ENCODE data around the gene ADARB2. TPM values are rescaled to one million over a fixed set of nuclear protein-coding genes. Genes with fewer than 3 reads are reported as not detected.

Gene ADARB2
- total RNA-seq, 4 donors from 2014 or later = 0.32 to 1.6 (median 0.80) TPM

DNA sequence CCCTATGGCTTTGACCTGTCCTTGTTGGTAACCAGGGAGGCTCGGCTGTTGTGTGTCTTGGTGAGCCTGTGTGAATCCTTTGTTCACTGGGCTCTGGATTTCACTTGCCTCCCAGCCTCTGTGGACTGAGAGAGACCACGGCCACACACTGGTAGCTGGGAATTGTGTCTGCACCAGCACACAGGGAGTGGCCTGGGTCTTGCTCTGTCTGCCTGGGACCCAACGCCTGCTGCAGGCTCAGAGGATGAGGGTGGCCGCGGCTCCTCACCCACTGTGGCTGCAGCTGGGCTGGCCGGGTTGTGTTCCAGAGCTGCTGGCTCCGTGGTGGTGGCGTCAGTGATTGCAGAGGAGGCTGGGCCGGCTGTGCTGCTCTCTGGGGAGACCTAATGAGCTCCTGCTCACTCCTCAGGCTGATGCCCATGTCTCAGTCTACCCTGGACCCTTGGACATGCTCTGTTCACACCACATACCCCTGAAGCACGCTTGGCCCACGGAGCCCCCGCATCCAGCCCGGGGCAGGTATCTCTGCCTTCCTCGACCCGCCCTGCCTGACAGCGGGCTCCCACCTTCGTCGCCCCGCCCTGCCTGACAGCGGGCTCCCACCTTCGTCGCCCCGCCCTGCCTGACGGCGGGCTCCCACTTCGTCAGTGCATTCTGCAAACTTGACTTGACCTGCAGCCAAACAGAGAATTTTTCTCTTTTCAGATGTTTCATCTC, 328.5 kb downstream of the ADARB2 start:
- H3K4me3 ChIP-seq = no peak overlapping the region
- no peak for DNase-seq (ENCODE audit: low spot score in 2 of 2)
- TF ChIP-seq, protein P1, sequence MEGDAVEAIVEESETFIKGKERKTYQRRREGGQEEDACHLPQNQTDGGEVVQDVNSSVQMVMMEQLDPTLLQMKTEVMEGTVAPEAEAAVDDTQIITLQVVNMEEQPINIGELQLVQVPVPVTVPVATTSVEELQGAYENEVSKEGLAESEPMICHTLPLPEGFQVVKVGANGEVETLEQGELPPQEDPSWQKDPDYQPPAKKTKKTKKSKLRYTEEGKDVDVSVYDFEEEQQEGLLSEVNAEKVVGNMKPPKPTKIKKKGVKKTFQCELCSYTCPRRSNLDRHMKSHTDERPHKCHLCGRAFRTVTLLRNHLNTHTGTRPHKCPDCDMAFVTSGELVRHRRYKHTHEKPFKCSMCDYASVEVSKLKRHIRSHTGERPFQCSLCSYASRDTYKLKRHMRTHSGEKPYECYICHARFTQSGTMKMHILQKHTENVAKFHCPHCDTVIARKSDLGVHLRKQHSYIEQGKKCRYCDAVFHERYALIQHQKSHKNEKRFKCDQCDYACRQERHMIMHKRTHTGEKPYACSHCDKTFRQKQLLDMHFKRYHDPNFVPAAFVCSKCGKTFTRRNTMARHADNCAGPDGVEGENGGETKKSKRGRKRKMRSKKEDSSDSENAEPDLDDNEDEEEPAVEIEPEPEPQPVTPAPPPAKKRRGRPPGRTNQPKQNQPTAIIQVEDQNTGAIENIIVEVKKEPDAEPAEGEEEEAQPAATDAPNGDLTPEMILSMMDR (IDR thresholded peaks at IDR 0.05) = no peak
- TF ChIP-seq POLR2AphosphoS5 (IDR thresholded peaks at IDR 0.05) (no peak), EP300 (IDR thresholded peaks at IDR 0.05) (no peak), POLR2A (IDR thresholded peaks at IDR 0.05) (no peak)
- no peaks in the 10 kb centered on the region for H3K4me1 ChIP-seq
- H3K36me3 ChIP-seq = no peaks in the 10 kb centered on the region
- no peaks in the 10 kb centered on the region for H3K9me3 ChIP-seq
- no peak overlapping the region for H3K27ac ChIP-seq
- peaks cover 32% of the 10 kb centered on the region for H3K27me3 ChIP-seq
- WGBS = 70% methylated on average over 17 of the region's 26 CpGs

DNA sequence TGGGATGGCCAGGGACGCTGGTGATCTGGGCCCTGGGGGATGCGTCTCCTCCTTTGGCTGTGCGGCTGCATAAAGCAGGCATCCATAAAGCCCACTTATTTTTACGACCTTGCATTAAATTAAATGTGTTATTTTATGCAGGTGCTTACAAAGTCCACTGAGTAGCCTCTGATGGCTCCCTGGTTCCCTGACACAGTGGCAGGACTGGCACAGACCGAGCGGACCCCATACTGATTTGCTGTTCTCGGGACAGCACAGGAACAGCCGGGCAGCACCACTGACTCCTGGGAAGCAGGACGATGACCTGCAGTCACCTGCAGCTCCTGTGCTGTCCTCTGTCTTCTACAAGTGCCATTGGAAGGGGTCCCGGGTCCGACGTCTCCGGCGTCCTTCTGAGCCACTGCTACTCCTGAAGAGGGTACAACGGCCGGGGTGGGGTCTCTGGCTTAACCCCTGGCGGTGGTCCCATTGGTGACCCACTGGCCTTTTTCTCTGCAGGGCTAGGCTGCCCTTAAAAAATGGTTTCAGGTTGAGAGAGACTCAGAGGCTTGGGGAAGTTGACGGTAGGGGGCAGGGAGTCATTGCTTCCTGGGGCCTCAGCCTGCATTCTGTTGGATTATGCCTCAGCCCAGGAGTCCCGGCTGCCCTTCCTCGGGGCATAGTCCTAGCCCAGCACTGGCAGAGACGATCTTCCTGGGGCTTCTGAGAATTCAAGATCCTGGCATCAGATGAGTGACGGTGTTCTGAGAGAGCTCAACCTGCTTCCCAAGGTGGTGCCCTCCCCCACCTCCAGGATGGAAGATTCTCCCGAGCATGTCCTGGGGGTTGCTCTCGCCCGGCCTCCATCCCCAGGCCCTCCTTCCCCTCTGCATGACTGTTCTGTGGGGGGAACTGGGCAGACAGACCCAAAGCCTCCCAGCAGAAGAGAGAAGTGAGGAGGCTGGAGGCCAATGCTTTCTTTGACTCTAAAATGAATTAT, 330.1 kb downstream of the ADARB2 start:
- H3K4me3 ChIP-seq = no peak overlapping the region
- H3K27me3 ChIP-seq = peaks cover 18% of the 10 kb centered on the region
- TF ChIP-seq POLR2AphosphoS5 (IDR thresholded peaks at IDR 0.05) = no peak
- no peak for TF ChIP-seq EP300 (IDR thresholded peaks at IDR 0.05)
- TF ChIP-seq, protein P1 (IDR thresholded peaks at IDR 0.05) = no peak
- TF ChIP-seq POLR2A (IDR thresholded peaks at IDR 0.05) = no peak
- H3K36me3 ChIP-seq = no peaks in the 10 kb centered on the region
- no peaks in the 10 kb centered on the region for H3K9me3 ChIP-seq
- WGBS = 85% methylated on average over 12 of the region's 25 CpGs
- no peaks in the 10 kb centered on the region for H3K4me1 ChIP-seq
- H3K27ac ChIP-seq = no peak overlapping the region
- no peak for DNase-seq (ENCODE audit: low spot score in 2 of 2)

DNA sequence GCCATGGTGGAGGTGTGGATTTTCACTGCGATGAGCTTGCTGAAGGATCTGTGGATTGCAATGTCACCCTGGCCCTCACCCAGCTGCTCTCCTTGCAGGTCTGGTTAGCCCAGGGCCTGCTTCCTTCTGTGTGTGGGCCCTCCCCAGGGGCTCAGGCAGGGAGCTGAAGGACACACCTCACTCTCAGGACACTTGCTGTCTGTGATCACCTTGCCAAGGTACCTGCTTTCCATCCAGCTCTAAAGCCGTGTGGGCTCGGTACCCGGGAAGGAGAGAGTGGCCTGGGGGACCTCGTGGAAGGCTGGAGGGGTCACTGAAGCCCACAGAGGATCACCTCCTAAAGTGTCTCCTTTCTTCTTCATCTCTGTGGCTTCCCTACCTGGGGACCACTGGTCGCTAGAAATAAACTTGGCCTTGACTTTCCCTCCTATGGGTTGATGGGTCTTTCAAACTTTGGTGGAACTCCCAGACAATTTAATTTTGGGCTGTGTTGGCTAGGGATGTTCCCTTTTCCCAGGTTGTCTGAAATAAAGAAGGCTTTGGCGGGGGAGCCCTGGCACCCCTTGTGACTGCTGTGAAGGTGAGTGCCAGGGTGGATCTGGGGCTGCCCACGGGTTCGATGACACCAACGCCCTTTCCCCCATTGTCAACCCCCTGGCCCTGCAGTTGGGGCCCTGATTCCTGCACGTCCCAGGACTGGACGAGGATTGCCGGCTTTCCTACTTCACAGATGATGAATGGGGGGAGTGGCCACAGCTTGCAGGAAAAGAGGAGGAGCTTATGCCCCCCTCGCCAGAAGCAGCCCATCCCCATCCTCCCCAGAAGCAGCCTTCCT, 331.0 kb downstream of the ADARB2 start:
- Histone ChIP-seq H3K9me3 (no peaks in the 10 kb centered on the region), H3K27ac (no peak overlapping the region), H3K36me3 (no peaks in the 10 kb centered on the region), H3K4me3 (no peak overlapping the region), H3K27me3 (peaks cover 11% of the 10 kb centered on the region), H3K4me1 (no peaks in the 10 kb centered on the region)
- 78% methylated on average over 13 of the region's 14 CpGs for WGBS
- TF ChIP-seq EP300 (IDR thresholded peaks at IDR 0.05) (no peak), POLR2A (IDR thresholded peaks at IDR 0.05) (no peak), POLR2AphosphoS5 (IDR thresholded peaks at IDR 0.05) (no peak)
- TF ChIP-seq, protein P1 (IDR thresholded peaks at IDR 0.05) = no peak
- DNase-seq (ENCODE audit: low spot score in 2 of 2) = no peak

DNA sequence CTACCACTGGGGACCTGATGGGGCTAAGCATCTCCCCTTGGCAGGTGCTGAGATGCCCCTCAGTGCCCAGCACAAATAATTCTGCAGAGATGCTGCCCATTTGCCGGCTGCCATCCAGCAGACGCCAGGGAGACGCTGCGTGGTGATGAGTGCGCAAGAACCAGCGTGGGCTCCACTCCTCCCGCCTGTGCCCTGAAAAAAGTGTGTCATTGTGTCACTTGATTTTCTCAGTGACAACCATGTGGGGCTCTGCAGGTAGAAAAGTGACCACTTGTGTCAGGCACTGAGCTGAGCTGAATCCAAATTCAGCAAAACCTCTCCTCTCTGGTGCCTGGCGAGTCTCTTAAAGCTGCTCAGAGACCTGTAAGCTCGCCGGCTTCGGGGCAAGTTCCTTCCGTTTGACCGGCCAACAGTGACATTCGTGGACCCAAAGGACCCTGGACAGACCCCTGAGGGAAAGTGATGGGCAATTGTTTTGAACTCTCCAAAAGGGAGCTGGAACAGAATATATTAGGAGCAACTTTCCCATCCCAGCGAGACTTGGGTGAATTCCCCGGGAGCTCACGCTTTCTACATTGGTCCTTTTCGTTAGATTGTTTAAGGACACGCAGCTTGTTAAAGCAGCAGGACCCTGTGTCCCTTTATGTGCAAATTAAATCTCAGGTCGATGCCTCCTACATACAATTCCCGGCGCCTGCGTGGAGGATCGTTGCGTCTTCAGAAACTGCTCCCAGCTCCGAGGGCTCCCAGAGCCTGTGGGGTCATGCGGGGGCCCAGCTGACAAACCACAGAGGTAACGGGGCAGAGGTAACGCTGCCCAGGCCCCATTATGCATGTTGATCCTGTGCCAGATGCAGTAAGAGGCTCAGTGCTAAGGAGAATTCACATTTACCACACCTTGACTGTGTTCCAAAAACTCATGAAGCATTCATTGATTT, 332.7 kb downstream of the ADARB2 start:
- Histone ChIP-seq H3K27me3 (peaks cover 13% of the 10 kb centered on the region), H3K4me1 (peaks cover 4% of the 10 kb centered on the region), H3K27ac (no peak overlapping the region), H3K36me3 (no peaks in the 10 kb centered on the region), H3K9me3 (no peaks in the 10 kb centered on the region), H3K4me3 (no peak overlapping the region)
- WGBS = 80% methylated on average over 14 of the region's 29 CpGs
- no peak for TF ChIP-seq POLR2A (IDR thresholded peaks at IDR 0.05)
- TF ChIP-seq, protein P1 (IDR thresholded peaks at IDR 0.05) = no peak
- no peak for TF ChIP-seq POLR2AphosphoS5 (IDR thresholded peaks at IDR 0.05)
- no peak for TF ChIP-seq EP300 (IDR thresholded peaks at IDR 0.05)
- no peak for DNase-seq (ENCODE audit: low spot score in 2 of 2)

All from suprapubic skin (tissue), 4 donors.